ENCODE measurements around the gene GAS7. TPM values are rescaled to one million over a fixed set of nuclear protein-coding genes. Genes with fewer than 3 reads are reported as not detected.

Gene GAS7
- total RNA-seq, 1 donor from 2014 or later: 19.5 TPM

DNA sequence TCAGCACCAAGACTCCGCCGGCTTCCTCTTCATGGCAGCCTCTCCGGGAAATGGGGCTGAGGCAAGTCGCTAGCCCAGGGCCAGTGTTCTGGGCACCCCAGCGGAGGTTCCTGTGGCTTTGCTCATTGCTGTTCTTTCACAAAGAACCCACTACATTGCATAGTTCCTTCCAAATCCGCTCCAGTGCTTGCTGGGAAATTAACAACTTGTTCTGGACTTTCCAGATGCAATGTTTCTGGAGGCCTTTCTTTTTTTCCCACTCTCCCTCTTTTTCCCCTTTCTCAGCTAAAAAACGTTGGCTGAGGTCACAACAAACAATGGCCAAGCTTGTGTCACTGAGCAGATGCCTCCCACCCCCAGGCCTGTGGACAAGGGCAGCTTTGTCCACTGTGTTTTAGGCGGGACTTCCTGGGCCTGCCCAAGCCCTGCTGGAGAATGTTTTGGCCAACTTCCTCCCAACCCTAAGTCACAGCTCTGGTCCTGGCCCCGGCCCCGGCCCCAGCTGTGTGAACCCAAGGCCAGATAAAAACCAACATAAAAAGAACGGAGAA lies 161.8 kb downstream of the GAS7 start:
- H3K36me3 Mint-ChIP-seq: peaks cover 9% of the 10 kb centered on the region
- peaks cover 19% of the 10 kb centered on the region for H3K27me3 Mint-ChIP-seq
- TF ChIP-seq, protein P1, sequence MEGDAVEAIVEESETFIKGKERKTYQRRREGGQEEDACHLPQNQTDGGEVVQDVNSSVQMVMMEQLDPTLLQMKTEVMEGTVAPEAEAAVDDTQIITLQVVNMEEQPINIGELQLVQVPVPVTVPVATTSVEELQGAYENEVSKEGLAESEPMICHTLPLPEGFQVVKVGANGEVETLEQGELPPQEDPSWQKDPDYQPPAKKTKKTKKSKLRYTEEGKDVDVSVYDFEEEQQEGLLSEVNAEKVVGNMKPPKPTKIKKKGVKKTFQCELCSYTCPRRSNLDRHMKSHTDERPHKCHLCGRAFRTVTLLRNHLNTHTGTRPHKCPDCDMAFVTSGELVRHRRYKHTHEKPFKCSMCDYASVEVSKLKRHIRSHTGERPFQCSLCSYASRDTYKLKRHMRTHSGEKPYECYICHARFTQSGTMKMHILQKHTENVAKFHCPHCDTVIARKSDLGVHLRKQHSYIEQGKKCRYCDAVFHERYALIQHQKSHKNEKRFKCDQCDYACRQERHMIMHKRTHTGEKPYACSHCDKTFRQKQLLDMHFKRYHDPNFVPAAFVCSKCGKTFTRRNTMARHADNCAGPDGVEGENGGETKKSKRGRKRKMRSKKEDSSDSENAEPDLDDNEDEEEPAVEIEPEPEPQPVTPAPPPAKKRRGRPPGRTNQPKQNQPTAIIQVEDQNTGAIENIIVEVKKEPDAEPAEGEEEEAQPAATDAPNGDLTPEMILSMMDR (conservative IDR thresholded peaks at IDR 0.05): no peak
- DNase-seq (ENCODE audit: extremely low spot score, unreplicated experiment): no peak
- H3K4me1 Mint-ChIP-seq (ENCODE audit: unreplicated experiment): peaks cover 28% of the 10 kb centered on the region
- H3K27ac Mint-ChIP-seq: no peak overlapping the region
- no peak overlapping the region for H3K4me3 Mint-ChIP-seq
- no peaks in the 10 kb centered on the region for H3K9me3 Mint-ChIP-seq

DNA sequence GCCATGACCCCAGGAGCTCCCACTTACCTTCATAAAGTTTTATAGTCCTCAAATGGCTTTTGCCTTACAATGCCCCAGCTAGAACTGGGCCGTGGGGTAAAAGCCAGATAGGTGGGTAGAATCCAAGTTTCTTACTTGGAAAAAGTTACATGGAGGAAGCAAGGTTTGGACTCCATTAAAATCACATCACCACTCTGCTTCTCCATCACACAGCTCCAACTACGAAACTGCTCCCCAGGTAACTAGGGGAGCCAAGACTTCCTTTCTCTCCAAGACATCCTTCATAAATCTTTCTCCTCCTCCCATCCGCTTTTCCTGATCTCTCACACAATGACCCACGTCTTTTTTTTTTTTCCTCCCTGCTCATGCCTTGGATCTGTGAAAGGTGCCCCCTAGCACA lies 162.5 kb downstream of the GAS7 start:
- no peaks in the 10 kb centered on the region for H3K9me3 Mint-ChIP-seq
- H3K36me3 Mint-ChIP-seq: peaks cover 6% of the 10 kb centered on the region
- TF ChIP-seq, protein P1 (conservative IDR thresholded peaks at IDR 0.05): no peak
- H3K4me1 Mint-ChIP-seq (ENCODE audit: unreplicated experiment): peaks cover 23% of the 10 kb centered on the region
- DNase-seq (ENCODE audit: extremely low spot score, unreplicated experiment): no peak
- peaks cover 14% of the 10 kb centered on the region for H3K27me3 Mint-ChIP-seq
- no peak overlapping the region for H3K27ac Mint-ChIP-seq
- no peak overlapping the region for H3K4me3 Mint-ChIP-seq

DNA sequence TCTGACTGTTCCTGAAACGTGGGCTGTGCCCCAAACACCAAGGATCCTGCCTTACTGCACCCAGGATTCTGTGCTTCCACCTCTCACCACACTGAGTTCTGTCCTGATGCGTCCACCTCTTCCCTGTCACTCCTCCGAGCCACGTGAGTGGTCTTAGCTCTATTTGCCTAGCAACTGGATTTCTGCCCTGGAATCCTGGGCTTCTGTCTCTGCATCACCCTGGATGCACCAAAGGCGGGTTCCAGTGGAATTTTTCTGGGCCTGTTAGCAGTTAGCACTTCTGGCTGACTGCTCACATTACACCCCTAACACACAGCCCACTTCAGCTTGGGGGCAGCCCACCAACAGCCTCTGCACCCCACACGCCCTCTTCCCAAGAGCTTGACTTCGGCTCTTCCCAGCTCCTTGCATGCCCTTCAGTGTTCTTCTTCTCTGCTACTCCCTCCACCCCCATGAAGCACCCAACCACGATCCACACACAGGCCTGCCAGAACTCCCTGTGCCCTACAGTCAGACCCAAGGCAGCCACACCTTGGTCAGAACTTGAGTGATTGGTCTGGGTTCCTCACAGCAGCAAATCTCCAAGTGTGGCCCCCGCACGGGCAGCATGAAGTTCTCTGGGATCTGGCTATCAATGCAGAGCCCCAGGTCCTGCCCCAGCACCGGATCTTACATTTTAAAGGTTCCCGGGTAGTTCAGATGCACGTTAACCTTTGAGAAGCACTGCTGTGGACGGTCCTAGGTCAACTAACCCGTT lies 163.5 kb downstream of the GAS7 start:
- Mint-ChIP-seq H3K27me3 (peaks cover 9% of the 10 kb centered on the region), H3K27ac (no peak overlapping the region), H3K9me3 (no peaks in the 10 kb centered on the region), H3K4me1 (ENCODE audit: unreplicated experiment) (peaks cover 19% of the 10 kb centered on the region), H3K36me3 (peaks cover 2% of the 10 kb centered on the region), H3K4me3 (no peak overlapping the region)
- TF ChIP-seq, protein P1 (conservative IDR thresholded peaks at IDR 0.05): no peak
- DNase-seq (ENCODE audit: extremely low spot score, unreplicated experiment): no peak

DNA sequence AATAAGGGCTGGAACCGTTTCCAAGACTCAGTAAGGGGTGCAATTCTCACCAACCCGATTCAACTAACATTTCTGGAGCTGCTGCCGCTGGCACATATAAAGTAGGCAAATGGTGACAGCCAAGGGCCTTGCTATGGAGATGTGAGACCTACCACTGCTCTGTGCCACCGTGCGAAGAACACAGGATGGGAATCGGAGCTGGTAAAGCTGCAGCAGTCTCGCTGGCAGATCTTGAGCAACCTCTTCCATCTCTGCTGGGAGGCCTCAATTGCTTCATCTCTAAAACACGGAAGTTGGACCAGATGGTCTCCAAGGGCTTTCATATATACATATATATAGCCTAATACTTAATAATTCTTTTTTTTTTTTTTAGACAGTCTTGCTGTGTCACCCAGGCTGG lies 164.4 kb downstream of the GAS7 start:
- no peak overlapping the region for H3K27ac Mint-ChIP-seq
- H3K27me3 Mint-ChIP-seq: peaks cover 11% of the 10 kb centered on the region
- no peaks in the 10 kb centered on the region for H3K36me3 Mint-ChIP-seq

DNA sequence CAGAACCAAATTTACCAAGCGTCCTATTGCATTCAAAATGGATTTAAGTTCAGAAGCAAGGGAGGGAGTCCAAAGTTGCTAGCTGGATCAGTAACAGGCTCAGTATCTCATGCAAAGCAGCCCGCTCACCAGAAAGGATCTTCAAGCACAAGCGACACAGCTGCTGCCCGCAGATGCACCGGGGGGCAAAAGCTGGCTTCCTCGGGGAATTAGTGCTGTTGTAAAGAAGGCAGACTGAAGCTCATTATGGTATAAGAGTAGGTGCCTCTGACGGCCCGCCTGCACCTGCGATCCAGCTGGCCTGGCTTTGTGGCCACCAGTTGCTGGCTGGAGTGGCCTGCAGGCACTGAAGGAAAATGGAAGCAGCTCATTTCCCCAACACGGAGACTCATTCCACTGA lies 165.0 kb downstream of the GAS7 start:
- Mint-ChIP-seq H3K9me3 (no peaks in the 10 kb centered on the region), H3K27ac (no peak overlapping the region), H3K4me1 (ENCODE audit: unreplicated experiment) (peaks cover 17% of the 10 kb centered on the region), H3K4me3 (no peak overlapping the region), H3K27me3 (peaks cover 13% of the 10 kb centered on the region), H3K36me3 (no peaks in the 10 kb centered on the region)
- TF ChIP-seq, protein P1 (conservative IDR thresholded peaks at IDR 0.05): no peak
- DNase-seq (ENCODE audit: extremely low spot score, unreplicated experiment): no peak

More for the DNA sequence above, 164.4 kb downstream of the GAS7 start:
- Mint-ChIP-seq H3K9me3 (no peaks in the 10 kb centered on the region), H3K4me3 (no peak overlapping the region), H3K4me1 (ENCODE audit: unreplicated experiment) (peaks cover 17% of the 10 kb centered on the region)
- no peak for DNase-seq (ENCODE audit: extremely low spot score, unreplicated experiment)
- TF ChIP-seq, protein P1 (conservative IDR thresholded peaks at IDR 0.05): no peak

Data from type B pancreatic cell (in vitro differentiated cells).